Esophagus (tissue), 2 donors: Measurements from ENCODE around the gene LBHD2. TPM values are rescaled to one million over a fixed set of nuclear protein-coding genes. Genes with fewer than 3 reads are reported as not detected.
A peak's percentile ranks its signal among the peaks of the same experiment; 100 is the strongest.
"Not testable (repeated sequence)": the region's sequence is repeated elsewhere in the genome, so short reads cannot be mapped to it uniquely, and the experiment has no call there.

Source experiments
- H3K27ac ChIP-seq, 2 donors: one replicate each; pipeline ENCODE4 v1.5.1; 2013; ENCODE audit warnings: low read depth in 2 of 2, mild to moderate bottlenecking in 2 of 2, inconsistent platforms in 1 of 2, low read length in 1 of 2, moderate library complexity in 1 of 2
- H3K27me3 ChIP-seq, 2 donors: one replicate each; pipeline ENCODE4 v1.6.1; 2013; ENCODE audit warnings: low read length in 2 of 2, control low read depth in 1 of 2, mild to moderate bottlenecking in 1 of 2; ENCODE audit not compliant: insufficient read depth in 2 of 2, control insufficient read depth in 1 of 2
- H3K36me3 ChIP-seq, 2 donors: one replicate each; pipeline ENCODE4 v1.6.1; 2013; ENCODE audit warnings: low read length in 1 of 2; ENCODE audit not compliant: control insufficient read depth in 2 of 2, insufficient read depth in 2 of 2
- H3K4me1 ChIP-seq, 2 donors: one replicate each; pipeline ENCODE4 v1.6.1; 2013; ENCODE audit warnings: low read length in 1 of 2; ENCODE audit not compliant: control insufficient read depth in 2 of 2, insufficient read depth in 2 of 2
- H3K4me3 ChIP-seq, 2 donors: one replicate each; pipeline ENCODE4 v1.5.1; 2013; ENCODE audit warnings: low read length in 2 of 2, mild to moderate bottlenecking in 2 of 2, low read depth in 1 of 2, moderate library complexity in 1 of 2
- H3K9me3 ChIP-seq, 2 donors: one replicate each; pipeline ENCODE4 v1.6.1; 2013; ENCODE audit warnings: mild to moderate bottlenecking in 2 of 2, low read depth in 1 of 2, low read length in 1 of 2, moderate library complexity in 1 of 2; ENCODE audit not compliant: control insufficient read depth in 2 of 2, insufficient read depth in 1 of 2
- WGBS, 2 donors: extraction: QIAGEN DNeasy Blood & Tissue Kit; methylation state at CpG; one replicate each; pipeline ENCODE4 v1.1.7; 2013; 5-methylcytosine and 5-hydroxymethylcytosine counted together
- polyA plus RNA-seq, 2 donors: library from polyadenylated mRNA; stranded (reverse); fragments of 200-250 nt; gene quantifications; one replicate each; pipeline ENCODE4 v1.2.3, GENCODE V29; 2013
- donor health status: healthy with polysubstance abuse.
- donor health status: Bipolar disorder and iron deficiency.

Gene LBHD2
- not detected for polyA plus RNA-seq

GRCh38 chr14:103084021-103084919 is at the start of gene LBHD2:
LBHD2 (plus strand) TSS chr14:103084210; CDS start chr14:103086013, 1,803 bp downstream.
- no peaks in the 10 kb centered on the region for H3K36me3 ChIP-seq
- 15 to 16% methylated on average over 53 to 61 of the region's 61 CpGs for WGBS, 2 donors
- H3K4me3 ChIP-seq, result no peak within 1 kb of the TSS
- peaks cover 0 to 9% of the 10 kb centered on the region in 2 donors for H3K4me1 ChIP-seq
- peaks cover 0 to 7% of the 10 kb centered on the region in 2 donors for H3K27me3 ChIP-seq
- no peaks in the 10 kb centered on the region for H3K9me3 ChIP-seq
- no peak within 1 kb of the TSS for H3K27ac ChIP-seq

GRCh38 chr14:103041464-103041863 is 42.5 kb upstream of the LBHD2 start:
- peaks cover 0 to 5% of the 10 kb centered on the region in 2 donors for H3K9me3 ChIP-seq
- peaks cover 0 to 8% of the 10 kb centered on the region in 2 donors for H3K36me3 ChIP-seq
- H3K27me3 ChIP-seq, result no peaks in the 10 kb centered on the region
- 97 to 99% methylated on average over 20 of the region's 20 CpGs for WGBS, 2 donors
- H3K4me3 ChIP-seq, result no peak overlapping the region
- peaks cover 7 to 8% of the 10 kb centered on the region in 2 donors for H3K4me1 ChIP-seq
- H3K27ac ChIP-seq, result no peak overlapping the region

- H3K9me3 ChIP-seq, result peaks cover 0 to 5% of the 10 kb centered on the region in 2 donors
- no peak overlapping the region for H3K4me3 ChIP-seq
- 82 to 86% methylated on average over 8 of the region's 8 CpGs for WGBS, 2 donors
- H3K4me1 ChIP-seq, result peaks cover 7 to 8% of the 10 kb centered on the region in 2 donors
- peaks cover 0 to 8% of the 10 kb centered on the region in 2 donors for H3K36me3 ChIP-seq
- no peak overlapping the region for H3K27ac ChIP-seq
- no peaks in the 10 kb centered on the region for H3K27me3 ChIP-seq
These were observed 40.6 kb upstream of the LBHD2 start for GRCh38 chr14:103043257-103044015.

GRCh38 chr14:103045371-103045869 is 38.6 kb upstream of the LBHD2 start:
- Histone ChIP-seq H3K36me3 (peaks cover 0 to 8% of the 10 kb centered on the region in 2 donors), H3K4me3 (no peak overlapping the region), H3K27ac (no peak overlapping the region), H3K9me3 (peaks cover 0 to 5% of the 10 kb centered on the region in 2 donors), H3K4me1 (peaks cover 7 to 11% of the 10 kb centered on the region in 2 donors), H3K27me3 (no peaks in the 10 kb centered on the region)
- WGBS, 2 donors, result 33 to 44% methylated on average over 15 of the region's 15 CpGs

- not testable (repeated sequence) for H3K27me3 ChIP-seq, H3K4me1 ChIP-seq
These were observed 36.6 kb upstream of the LBHD2 start for GRCh38 chr14:103047453-103047852.

GRCh38 chr14:103050935-103051334 is 33.1 kb upstream of the LBHD2 start:
- H3K4me3 ChIP-seq, result no peak overlapping the region
- H3K27ac ChIP-seq, result no peak overlapping the region
- no peaks in the 10 kb centered on the region for H3K9me3 ChIP-seq
- H3K27me3 ChIP-seq, result no peaks in the 10 kb centered on the region
- peaks cover 0 to 3% of the 10 kb centered on the region in 2 donors for H3K4me1 ChIP-seq
- no peaks in the 10 kb centered on the region for H3K36me3 ChIP-seq
- 65 to 86% methylated on average over 5 of the region's 5 CpGs for WGBS, 2 donors

More at GRCh38 chr14:103047453-103047852, 36.6 kb upstream of the LBHD2 start:
- H3K36me3 ChIP-seq, H3K4me3 ChIP-seq, H3K27ac ChIP-seq, H3K9me3 ChIP-seq: not testable (repeated sequence)
- WGBS, 2 donors, result 88 to 93% methylated on average over 8 of the region's 8 CpGs

- no peak overlapping the region for H3K4me3 ChIP-seq
- H3K9me3 ChIP-seq, result no peaks in the 10 kb centered on the region
- H3K27me3 ChIP-seq, result no peaks in the 10 kb centered on the region
- WGBS, 2 donors, result 76 to 81% methylated on average over 10 of the region's 10 CpGs
- H3K36me3 ChIP-seq, result no peaks in the 10 kb centered on the region
- peak overlapping the region in 1 of 2 donors; percentile 14 for H3K27ac ChIP-seq
- H3K4me1 ChIP-seq, result peaks cover 0 to 3% of the 10 kb centered on the region in 2 donors
These were observed 31.6 kb upstream of the LBHD2 start for GRCh38 chr14:103052407-103052806.

- Histone ChIP-seq H3K27me3 (no peaks in the 10 kb centered on the region), H3K4me3 (peak overlapping the region in 1 of 2 donors; percentile 95), H3K27ac (peak overlapping the region in 1 of 2 donors; percentile 68), H3K4me1 (peaks cover 4 to 8% of the 10 kb centered on the region in 2 donors), H3K36me3 (no peaks in the 10 kb centered on the region), H3K9me3 (no peaks in the 10 kb centered on the region)
- 45 to 47% methylated on average over 8 of the region's 8 CpGs for WGBS, 2 donors
These were observed 28.3 kb upstream of the LBHD2 start for GRCh38 chr14:103055695-103056094.

- no peaks in the 10 kb centered on the region for H3K36me3 ChIP-seq
- no peaks in the 10 kb centered on the region for H3K9me3 ChIP-seq
- H3K4me3 ChIP-seq, result peak overlapping the region; percentile 95 to 98
- peaks cover 4 to 8% of the 10 kb centered on the region in 2 donors for H3K4me1 ChIP-seq
- H3K27me3 ChIP-seq, result no peaks in the 10 kb centered on the region
- 2 to 3% methylated on average over 32 to 50 of the region's 50 CpGs for WGBS, 2 donors
- H3K27ac ChIP-seq, result peak overlapping the region; percentile 95 to 96
These were observed 27.5 kb upstream of the LBHD2 start for GRCh38 chr14:103056322-103057027.
